Measurements from ENCODE around the gene LCLAT1. TPM values are rescaled to one million over a fixed set of nuclear protein-coding genes. Genes with fewer than 3 reads are reported as not detected.

LCLAT1 gene
- total RNA-seq, 2 donors from 2014 or later = 30.2 to 34.2 TPM

GRCh38 chr2:30679426-30680088 lies 232.5 kb downstream of the LCLAT1 start:
- no peak for DNase-seq
- H3K27me3 Mint-ChIP-seq (ENCODE audit: insufficient read depth) = peaks cover 3% of the 10 kb centered on the region
- no peak overlapping the region for H3K9ac ChIP-seq (ENCODE audit: extremely low read depth, low read length, poor library complexity, severe bottlenecking)
- no peaks in the 10 kb centered on the region for H3K9me3 ChIP-seq (ENCODE audit: control insufficient read depth, low read length)
- H3K27me3 ChIP-seq (ENCODE audit: control insufficient read depth, insufficient read depth, low read length, poor library complexity, severe bottlenecking) = no peaks in the 10 kb centered on the region
- no peak overlapping the region for H3K27ac ChIP-seq (ENCODE audit: low read depth, low read length)
- H3K4me3 ChIP-seq (ENCODE audit: low read length) = no peak overlapping the region
- H3K9me3 Mint-ChIP-seq = no peaks in the 10 kb centered on the region
- TF ChIP-seq, protein P1, sequence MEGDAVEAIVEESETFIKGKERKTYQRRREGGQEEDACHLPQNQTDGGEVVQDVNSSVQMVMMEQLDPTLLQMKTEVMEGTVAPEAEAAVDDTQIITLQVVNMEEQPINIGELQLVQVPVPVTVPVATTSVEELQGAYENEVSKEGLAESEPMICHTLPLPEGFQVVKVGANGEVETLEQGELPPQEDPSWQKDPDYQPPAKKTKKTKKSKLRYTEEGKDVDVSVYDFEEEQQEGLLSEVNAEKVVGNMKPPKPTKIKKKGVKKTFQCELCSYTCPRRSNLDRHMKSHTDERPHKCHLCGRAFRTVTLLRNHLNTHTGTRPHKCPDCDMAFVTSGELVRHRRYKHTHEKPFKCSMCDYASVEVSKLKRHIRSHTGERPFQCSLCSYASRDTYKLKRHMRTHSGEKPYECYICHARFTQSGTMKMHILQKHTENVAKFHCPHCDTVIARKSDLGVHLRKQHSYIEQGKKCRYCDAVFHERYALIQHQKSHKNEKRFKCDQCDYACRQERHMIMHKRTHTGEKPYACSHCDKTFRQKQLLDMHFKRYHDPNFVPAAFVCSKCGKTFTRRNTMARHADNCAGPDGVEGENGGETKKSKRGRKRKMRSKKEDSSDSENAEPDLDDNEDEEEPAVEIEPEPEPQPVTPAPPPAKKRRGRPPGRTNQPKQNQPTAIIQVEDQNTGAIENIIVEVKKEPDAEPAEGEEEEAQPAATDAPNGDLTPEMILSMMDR (conservative IDR thresholded peaks at IDR 0.05) = no peak
- H3K4me1 ChIP-seq (ENCODE audit: control insufficient read depth, insufficient read depth, low read length) = no peaks in the 10 kb centered on the region
- no peak overlapping the region for H3K4me3 Mint-ChIP-seq
- WGBS, 2 experiments (ENCODE audit: insufficient coverage in 1 of 2, insufficient read length in 1 of 2) = 84 to 89% methylated on average over 11 to 12 of the region's 12 CpGs
- no peaks in the 10 kb centered on the region for H3K36me3 ChIP-seq (ENCODE audit: control insufficient read depth, insufficient read depth, low read length)
- no peaks in the 10 kb centered on the region for H3K36me3 Mint-ChIP-seq (ENCODE audit: low read depth)
- H3K27ac Mint-ChIP-seq = no peak overlapping the region
- no peaks in the 10 kb centered on the region for H3K4me1 Mint-ChIP-seq

GRCh38 chr2:30680121-30680520 lies 233.1 kb downstream of the LCLAT1 start:
- Mint-ChIP-seq H3K4me3 (no peak overlapping the region), H3K27ac (no peak overlapping the region), H3K9me3 (no peaks in the 10 kb centered on the region), H3K36me3 (ENCODE audit: low read depth) (no peaks in the 10 kb centered on the region), H3K27me3 (ENCODE audit: insufficient read depth) (peaks cover 3% of the 10 kb centered on the region), H3K4me1 (no peaks in the 10 kb centered on the region)
- TF ChIP-seq, protein P1 (conservative IDR thresholded peaks at IDR 0.05) = no peak
- DNase-seq = no peak
- H3K9me3 ChIP-seq (ENCODE audit: control insufficient read depth, low read length) = no peaks in the 10 kb centered on the region
- H3K36me3 ChIP-seq (ENCODE audit: control insufficient read depth, insufficient read depth, low read length) = no peaks in the 10 kb centered on the region
- WGBS, 2 experiments (ENCODE audit: insufficient coverage in 1 of 2, insufficient read length in 1 of 2) = 88 to 100% methylated on average over 3 of the region's 3 CpGs
- no peak overlapping the region for H3K4me3 ChIP-seq (ENCODE audit: low read length)
- H3K27me3 ChIP-seq (ENCODE audit: control insufficient read depth, insufficient read depth, low read length, poor library complexity, severe bottlenecking) = no peaks in the 10 kb centered on the region
- H3K9ac ChIP-seq (ENCODE audit: extremely low read depth, low read length, poor library complexity, severe bottlenecking) = no peak overlapping the region
- no peaks in the 10 kb centered on the region for H3K4me1 ChIP-seq (ENCODE audit: control insufficient read depth, insufficient read depth, low read length)
- H3K27ac ChIP-seq (ENCODE audit: low read depth, low read length) = no peak overlapping the region

- WGBS, 2 experiments (ENCODE audit: insufficient coverage in 1 of 2, insufficient read length in 1 of 2) = 84 to 95% methylated on average over 2 to 4 of the region's 4 CpGs
- H3K27ac Mint-ChIP-seq = no peak overlapping the region
- H3K4me3 Mint-ChIP-seq = no peak overlapping the region
- Histone ChIP-seq H3K9ac (ENCODE audit: extremely low read depth, low read length, poor library complexity, severe bottlenecking) (no peak overlapping the region), H3K36me3 (ENCODE audit: control insufficient read depth, insufficient read depth, low read length) (no peaks in the 10 kb centered on the region), H3K9me3 (ENCODE audit: control insufficient read depth, low read length) (no peaks in the 10 kb centered on the region), H3K4me1 (ENCODE audit: control insufficient read depth, insufficient read depth, low read length) (no peaks in the 10 kb centered on the region), H3K27ac (ENCODE audit: low read depth, low read length) (no peak overlapping the region), H3K27me3 (ENCODE audit: control insufficient read depth, insufficient read depth, low read length, poor library complexity, severe bottlenecking) (no peaks in the 10 kb centered on the region), H3K4me3 (ENCODE audit: low read length) (no peak overlapping the region)
- H3K9me3 Mint-ChIP-seq = no peaks in the 10 kb centered on the region
- peaks cover 3% of the 10 kb centered on the region for H3K27me3 Mint-ChIP-seq (ENCODE audit: insufficient read depth)
- TF ChIP-seq, protein P1 (conservative IDR thresholded peaks at IDR 0.05) = no peak
- H3K36me3 Mint-ChIP-seq (ENCODE audit: low read depth) = no peaks in the 10 kb centered on the region
- peaks cover 4% of the 10 kb centered on the region for H3K4me1 Mint-ChIP-seq
- no peak for DNase-seq
These were observed 234.0 kb downstream of the LCLAT1 start for GRCh38 chr2:30681022-30681421.

Measured in endodermal cell (in vitro differentiated cells).